ENCODE data around the gene ANKS4B. TPM values are rescaled to one million over a fixed set of nuclear protein-coding genes. Genes with fewer than 3 reads are reported as not detected.

The ANKS4B gene
- total and polyA plus RNA-seq, 2 of the 8 experiments (the other 6 are each of a cell fraction or from before 2014, with no cell fraction given): 0.06 to 0.15 TPM

- TF ChIP-seq KDM5A (IDR thresholded peaks at IDR 0.05; ENCODE audit: low read length) (no peak), EGR1 (IDR thresholded peaks at IDR 0.05; ENCODE audit: borderline replicate concordance, low read depth, low read length) (peak; percentile 56; the same call in 1 of the 2 replicates)
Measured at GRCh38 chr16:21277927-21278706, 44.6 kb downstream of the ANKS4B start, which contains the start of gene CRYM (continued).

Data from H1 (cell line).